HG03469 (cell line): ENCODE results near the gene AKR7A3.
"Not testable (repeated sequence)": the region's sequence is repeated elsewhere in the genome, so short reads cannot be mapped to it uniquely, and the experiment has no call there.

Source experiments
- ATAC-seq: cut with Tn5 transposase; IDR thresholded peaks from one replicate; pipeline ENCODE4 v1.9.1; 2021; ENCODE audit warnings: mild to moderate bottlenecking, moderate library complexity, moderate number of reproducible peaks; ENCODE audit not compliant: unreplicated experiment

Gene AKR7A3

GRCh38 chr1:19288324-19289241 is at the start of gene AKR7A3:
TSS of gene AKR7A3 (minus strand) at chr1:19288770. CDS start at chr1:19288709, 61 bp downstream.
- ATAC-seq, result not testable (repeated sequence)

- no peak for ATAC-seq
These were observed 49.8 kb upstream of the AKR7A3 start for GRCh38 chr1:19338323-19338762.

GRCh38 chr1:19337289-19337688 is 48.7 kb upstream of the AKR7A3 start:
- no peak for ATAC-seq

GRCh38 chr1:19336543-19336942 is 48.0 kb upstream of the AKR7A3 start:
- ATAC-seq, result no peak

- ATAC-seq, result no peak
These were observed 45.2 kb upstream of the AKR7A3 start for GRCh38 chr1:19333587-19334354.

- no peak for ATAC-seq
These were observed 44.3 kb upstream of the AKR7A3 start for GRCh38 chr1:19332832-19333231.

- ATAC-seq, result no peak
These were observed 42.8 kb upstream of the AKR7A3 start for GRCh38 chr1:19331262-19331878.

- no peak for ATAC-seq
These were observed 42.0 kb upstream of the AKR7A3 start for GRCh38 chr1:19330449-19331135.

GRCh38 chr1:19329611-19330010 is 41.0 kb upstream of the AKR7A3 start:
- ATAC-seq, result no peak

GRCh38 chr1:19329188-19329587 is 40.6 kb upstream of the AKR7A3 start:
- ATAC-seq, result no peak

GRCh38 chr1:19328486-19328885 is 39.9 kb upstream of the AKR7A3 start:
- ATAC-seq, result no peak

GRCh38 chr1:19327736-19328135 is 39.2 kb upstream of the AKR7A3 start:
- no peak for ATAC-seq

- no peak for ATAC-seq
These were observed 38.7 kb upstream of the AKR7A3 start for GRCh38 chr1:19327301-19327700.

- ATAC-seq, result no peak
These were observed 38.1 kb upstream of the AKR7A3 start for GRCh38 chr1:19326748-19327065.

GRCh38 chr1:19325958-19326747 is 37.6 kb upstream of the AKR7A3 start:
- no peak for ATAC-seq

GRCh38 chr1:19325368-19325957 is 36.9 kb upstream of the AKR7A3 start:
- no peak for ATAC-seq

- ATAC-seq, result no peak
These were observed 36.1 kb upstream of the AKR7A3 start for GRCh38 chr1:19324665-19324990.

GRCh38 chr1:19323987-19324664 is 35.6 kb upstream of the AKR7A3 start:
- no peak for ATAC-seq

GRCh38 chr1:19322481-19322880 is 33.9 kb upstream of the AKR7A3 start:
- ATAC-seq, result no peak
